Glutamatergic neuron (in vitro differentiated cells): ENCODE data around the gene SERGEF. TPM values are rescaled to one million over a fixed set of nuclear protein-coding genes. Genes with fewer than 3 reads are reported as not detected.
"Not testable (repeated sequence)": the region's sequence is repeated elsewhere in the genome, so short reads cannot be mapped to it uniquely, and the experiment has no call there.

Source experiments
- DNase-seq: peaks from one replicate; pipeline ENCODE4 v3.0.0; 2022
- H3K27ac Mint-ChIP-seq: one replicate; pipeline ENCODE4 v1.8.0; 2020; ENCODE audit warnings: mild to moderate bottlenecking, mixed read lengths, inconsistent platforms; ENCODE audit not compliant: unreplicated experiment
- H3K27me3 Mint-ChIP-seq: one replicate; pipeline ENCODE4 v1.8.0; 2020; ENCODE audit warnings: mild to moderate bottlenecking, moderate library complexity, mixed read lengths, inconsistent platforms; ENCODE audit not compliant: unreplicated experiment
- H3K36me3 Mint-ChIP-seq: one replicate; pipeline ENCODE4 v1.8.0; 2020; ENCODE audit warnings: mild to moderate bottlenecking, mixed read lengths, inconsistent platforms; ENCODE audit not compliant: unreplicated experiment
- H3K4me1 Mint-ChIP-seq: one replicate; pipeline ENCODE4 v1.8.0; 2020; ENCODE audit warnings: mild to moderate bottlenecking, low read depth, mixed read lengths, inconsistent platforms; ENCODE audit not compliant: unreplicated experiment
- H3K4me3 Mint-ChIP-seq: one replicate; pipeline ENCODE4 v1.8.0; 2020; ENCODE audit warnings: mild to moderate bottlenecking, mixed read lengths, inconsistent platforms; ENCODE audit not compliant: unreplicated experiment
- H3K9me3 Mint-ChIP-seq: one replicate; pipeline ENCODE4 v1.8.0; 2020; ENCODE audit warnings: mild to moderate bottlenecking, moderate library complexity, mixed read lengths, inconsistent platforms; ENCODE audit not compliant: unreplicated experiment
- CTCF ChIP-seq: fragments of 200-600 bp; sonication (generic); IDR thresholded peaks from one replicate; pipeline ENCODE4 v1.5.0; 2021; ENCODE audit not compliant: partially characterized antibody, unreplicated experiment
- total RNA-seq: library from RNA; stranded (reverse); fragmentation: NEBNext Ultra II Directional; extraction: Animal tissue kit (Norgen Biotek cat#: 25700); gene quantifications from one replicate; pipeline ENCODE4 v1.2.1, GENCODE V29; 2021; ENCODE audit not compliant: unreplicated experiment

SERGEF gene
- total RNA-seq, 1 donor from 2014 or later = 42.5 TPM

DNA sequence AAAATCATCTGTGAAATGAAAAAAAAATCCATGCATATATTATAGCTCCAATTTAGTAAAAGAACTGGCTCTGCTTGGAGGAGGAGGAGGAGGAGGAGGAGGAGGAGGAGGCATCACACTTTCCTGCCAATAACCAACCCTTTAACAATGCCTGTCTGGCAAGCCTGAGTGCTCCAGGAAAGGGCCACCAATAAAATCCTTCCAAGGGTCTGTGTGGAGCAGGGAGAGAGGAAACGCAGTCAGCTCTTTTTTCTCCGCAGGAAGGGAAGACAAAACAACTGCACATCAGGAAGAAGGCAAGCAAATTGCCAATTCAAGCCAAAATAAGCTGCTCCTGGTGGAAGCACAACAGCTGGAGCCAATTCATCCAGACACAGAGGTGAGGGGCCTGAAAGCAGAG lies 139.3 kb downstream of the SERGEF start:
- no peak for TF ChIP-seq CTCF
- Mint-ChIP-seq H3K4me1 (no peaks in the 10 kb centered on the region), H3K27me3 (no peaks in the 10 kb centered on the region), H3K36me3 (peaks cover 6% of the 10 kb centered on the region), H3K4me3 (no peak overlapping the region), H3K9me3 (peaks cover 2% of the 10 kb centered on the region), H3K27ac (no peak overlapping the region)
- no peak for DNase-seq

GRCh38 chr11:17868398-17868797 lies 144.4 kb downstream of the SERGEF start:
- not testable (repeated sequence) for H3K4me1 Mint-ChIP-seq, H3K9me3 Mint-ChIP-seq, H3K36me3 Mint-ChIP-seq, DNase-seq, H3K4me3 Mint-ChIP-seq, H3K27me3 Mint-ChIP-seq, H3K27ac Mint-ChIP-seq

DNA sequence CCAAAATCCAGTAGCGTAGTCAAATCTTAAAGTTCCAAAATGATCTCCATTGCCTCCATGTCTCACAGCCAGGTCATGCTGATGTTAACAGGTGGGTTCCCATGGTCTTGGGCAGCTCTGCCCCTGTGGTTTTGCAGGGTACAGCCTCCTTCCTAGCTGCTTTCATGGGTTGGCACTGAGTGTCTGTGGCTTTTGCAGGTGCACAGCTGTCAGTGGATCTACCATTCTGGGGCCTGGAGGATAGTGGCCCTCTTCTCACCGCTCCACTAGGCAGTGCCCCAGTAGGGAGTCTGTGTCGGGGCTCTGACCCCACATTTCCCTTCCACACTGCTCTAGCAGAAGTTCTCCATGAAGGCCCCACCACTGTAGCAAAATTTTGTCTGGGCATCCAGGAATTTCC lies 145.5 kb downstream of the SERGEF start:
- Mint-ChIP-seq H3K4me3 (no peak overlapping the region), H3K36me3 (peaks cover 8% of the 10 kb centered on the region), H3K27ac (no peak overlapping the region), H3K9me3 (no peaks in the 10 kb centered on the region), H3K4me1 (peaks cover 5% of the 10 kb centered on the region), H3K27me3 (no peaks in the 10 kb centered on the region)
- TF ChIP-seq CTCF = no peak
- DNase-seq = no peak

GRCh38 chr11:17865765-17866428 lies 146.9 kb downstream of the SERGEF start:
- Mint-ChIP-seq H3K4me1 (peaks cover 5% of the 10 kb centered on the region), H3K36me3 (peaks cover 8% of the 10 kb centered on the region), H3K4me3 (no peak overlapping the region), H3K9me3 (no peaks in the 10 kb centered on the region), H3K27ac (no peak overlapping the region), H3K27me3 (no peaks in the 10 kb centered on the region)
- no peak for TF ChIP-seq CTCF
- DNase-seq = no peak

DNA sequence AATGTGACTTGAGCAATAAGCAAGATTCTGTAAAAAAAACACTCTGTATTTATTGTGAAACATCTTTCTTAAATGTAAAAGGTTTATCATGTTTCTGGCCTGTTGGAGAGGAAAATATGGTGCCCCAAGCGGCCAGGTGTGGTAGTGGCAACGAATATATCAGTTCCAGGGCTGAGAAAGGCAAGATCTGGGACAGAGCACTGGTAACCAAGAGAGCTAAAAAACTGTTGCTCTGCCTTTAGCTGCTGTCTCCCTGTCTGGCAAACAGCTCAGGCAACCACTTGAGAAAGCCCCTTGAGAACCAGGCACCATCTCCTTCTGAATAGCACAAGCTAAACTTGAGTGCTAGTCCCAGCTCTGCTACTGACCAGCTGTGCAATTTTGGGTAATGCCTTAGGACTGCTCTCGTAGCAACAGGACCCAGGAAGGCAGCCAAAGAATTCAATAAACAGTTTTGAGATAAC lies 148.3 kb downstream of the SERGEF start:
- H3K4me1 Mint-ChIP-seq = peaks cover 5% of the 10 kb centered on the region
- no peaks in the 10 kb centered on the region for H3K27me3 Mint-ChIP-seq
- TF ChIP-seq CTCF = peak; percentile 84
- no peak overlapping the region for H3K27ac Mint-ChIP-seq
- H3K9me3 Mint-ChIP-seq = no peaks in the 10 kb centered on the region
- peaks cover 13% of the 10 kb centered on the region for H3K36me3 Mint-ChIP-seq
- DNase-seq = no peak
- no peak overlapping the region for H3K4me3 Mint-ChIP-seq
